OCI-LY1 (cell line): ENCODE data around the gene MAST3.

Source experiments
- EZH2 ChIP-seq: fragments of 200-600 bp; sonication (generic), shearing (Covaris generic); IDR thresholded peaks from 2 replicates; pipeline ENCODE4 v1.8.0; 2017; ENCODE audit warnings: borderline replicate concordance, mixed run types, mild to moderate bottlenecking, antibody characterized with exemption, low read length, moderate library complexity, mixed read lengths
- TF ChIP-seq, protein P1 (sequence below): fragments of 200-600 bp; sonication (generic), shearing (Covaris generic); IDR thresholded peaks from 2 replicates; pipeline ENCODE4 v1.5.1; 2017; ENCODE audit warnings: mild to moderate bottlenecking, antibody characterized with exemption, low read length, moderate library complexity, mixed read lengths

DNA sequence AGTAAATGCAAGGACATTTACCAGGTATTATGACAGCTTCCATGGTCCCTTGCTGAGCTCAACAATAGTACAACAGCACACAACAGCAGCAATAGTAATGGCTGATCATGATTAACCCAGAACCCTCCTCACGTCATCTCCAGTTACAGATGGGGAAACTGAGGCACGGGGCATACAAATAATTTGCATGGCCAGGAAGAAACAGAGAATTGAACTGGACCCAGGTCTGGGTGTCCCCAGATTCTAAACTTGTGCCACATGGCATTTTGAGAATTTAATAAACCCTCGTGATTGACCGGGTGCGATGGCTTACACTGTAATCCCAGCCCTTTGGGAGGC lies 7.2 kb downstream of the MAST3 start:
- TF ChIP-seq, protein P1, sequence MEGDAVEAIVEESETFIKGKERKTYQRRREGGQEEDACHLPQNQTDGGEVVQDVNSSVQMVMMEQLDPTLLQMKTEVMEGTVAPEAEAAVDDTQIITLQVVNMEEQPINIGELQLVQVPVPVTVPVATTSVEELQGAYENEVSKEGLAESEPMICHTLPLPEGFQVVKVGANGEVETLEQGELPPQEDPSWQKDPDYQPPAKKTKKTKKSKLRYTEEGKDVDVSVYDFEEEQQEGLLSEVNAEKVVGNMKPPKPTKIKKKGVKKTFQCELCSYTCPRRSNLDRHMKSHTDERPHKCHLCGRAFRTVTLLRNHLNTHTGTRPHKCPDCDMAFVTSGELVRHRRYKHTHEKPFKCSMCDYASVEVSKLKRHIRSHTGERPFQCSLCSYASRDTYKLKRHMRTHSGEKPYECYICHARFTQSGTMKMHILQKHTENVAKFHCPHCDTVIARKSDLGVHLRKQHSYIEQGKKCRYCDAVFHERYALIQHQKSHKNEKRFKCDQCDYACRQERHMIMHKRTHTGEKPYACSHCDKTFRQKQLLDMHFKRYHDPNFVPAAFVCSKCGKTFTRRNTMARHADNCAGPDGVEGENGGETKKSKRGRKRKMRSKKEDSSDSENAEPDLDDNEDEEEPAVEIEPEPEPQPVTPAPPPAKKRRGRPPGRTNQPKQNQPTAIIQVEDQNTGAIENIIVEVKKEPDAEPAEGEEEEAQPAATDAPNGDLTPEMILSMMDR = no peak
- no peak for TF ChIP-seq EZH2
